ENCODE results near the gene MOSMO.
"Not testable (repeated sequence)": the region's sequence is repeated elsewhere in the genome, so short reads cannot be mapped to it uniquely, and the experiment has no call there.

The MOSMO gene

DNA sequence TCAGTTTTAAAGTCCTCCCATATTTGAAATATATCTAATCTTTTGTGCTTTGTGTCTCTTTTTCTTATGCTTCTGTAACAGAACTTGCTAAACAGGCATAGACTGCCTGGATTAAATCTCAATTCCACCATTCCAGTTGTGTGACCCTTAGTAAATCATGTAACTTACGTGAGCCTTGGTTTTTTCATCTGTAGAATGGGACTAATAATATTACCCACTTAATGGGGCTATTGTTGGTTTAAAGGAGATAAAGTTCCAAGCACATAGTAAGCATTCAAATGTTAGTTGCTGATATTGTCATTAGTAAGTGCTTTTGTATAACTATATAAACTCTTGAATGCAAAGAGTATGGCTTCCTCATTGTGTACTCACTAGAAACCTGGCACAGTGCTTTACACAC is 78.5 kb downstream of the MOSMO start:
- DNase-seq (ENCODE audit: insufficient read length) (no peak), FAIRE-seq (no peak)
- no peak for TF ChIP-seq TAF1 (IDR thresholded peaks at IDR 0.05; ENCODE audit: borderline replicate concordance, low read depth, low read length)
- TF ChIP-seq POLR2A (IDR thresholded peaks at IDR 0.05; ENCODE audit: low read depth, low read length) = no peak
- no peak for TF ChIP-seq POLR2AphosphoS5 (IDR thresholded peaks at IDR 0.05; ENCODE audit: low read depth, low read length)

DNA sequence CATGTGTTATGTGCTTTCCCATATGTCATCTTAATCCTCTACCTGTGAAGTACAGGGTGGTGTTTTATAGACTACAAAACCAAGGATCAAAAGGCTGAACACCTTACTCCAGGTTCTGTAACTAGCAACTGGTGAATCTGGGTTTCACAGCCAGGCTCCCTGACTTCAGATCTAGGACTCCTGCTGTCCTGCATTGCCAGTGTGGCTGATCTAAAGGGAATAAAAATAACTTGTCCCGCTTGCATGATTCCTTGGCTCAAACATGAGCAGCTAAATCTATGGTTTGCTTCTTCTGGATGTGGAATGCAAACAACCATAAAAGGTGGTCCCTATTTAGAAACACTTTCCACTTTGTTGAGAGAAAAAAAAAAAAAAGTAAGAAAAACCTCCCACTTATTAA is 80.7 kb downstream of the MOSMO start:
- DNase-seq (ENCODE audit: insufficient read length) = no peak
- TF ChIP-seq POLR2AphosphoS5 (IDR thresholded peaks at IDR 0.05; ENCODE audit: low read depth, low read length) (no peak), TAF1 (IDR thresholded peaks at IDR 0.05; ENCODE audit: borderline replicate concordance, low read depth, low read length) (no peak), POLR2A (IDR thresholded peaks at IDR 0.05; ENCODE audit: low read depth, low read length) (no peak)
- FAIRE-seq = no peak

DNA sequence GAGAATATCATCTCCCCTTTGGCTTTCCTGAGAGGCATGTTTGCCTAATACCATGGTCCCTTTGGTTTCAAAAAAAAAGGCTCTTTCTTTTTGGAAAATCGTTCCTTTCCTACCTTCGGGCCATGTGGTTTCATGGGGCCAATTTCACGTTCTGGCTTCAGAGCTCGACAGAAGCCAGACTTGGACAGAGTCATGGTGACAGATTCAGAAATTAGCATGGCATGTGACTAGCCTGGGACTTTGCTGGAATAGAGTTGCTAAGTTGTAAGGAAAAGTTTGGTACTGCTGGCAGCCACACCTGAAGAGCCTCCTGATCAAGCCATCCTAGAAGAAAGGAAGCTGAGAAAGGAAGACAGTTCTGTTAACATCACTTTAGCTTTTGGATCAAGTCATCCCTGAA is 82.0 kb downstream of the MOSMO start:
- DNase-seq (ENCODE audit: insufficient read length) = no peak
- no peak for FAIRE-seq

DNA sequence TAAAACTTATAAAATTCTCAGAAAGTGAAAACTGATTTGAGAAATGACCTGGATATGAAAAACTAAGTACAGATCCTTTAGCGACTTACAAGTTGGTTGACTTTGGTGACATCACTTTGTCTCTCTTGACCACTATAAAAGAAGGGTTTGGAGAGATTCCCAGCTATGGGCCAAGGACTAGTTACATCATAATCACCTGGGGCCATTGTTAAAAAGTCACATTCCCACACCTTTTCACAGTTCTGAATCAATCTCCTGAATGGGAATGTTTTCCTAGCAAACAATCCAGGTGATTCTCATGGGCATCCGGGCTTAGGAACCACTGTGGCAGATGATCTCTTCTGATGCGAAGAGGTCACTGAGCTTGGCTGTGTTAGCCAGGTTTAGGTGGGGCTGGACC is 83.8 kb downstream of the MOSMO start:
- DNase-seq (ENCODE audit: insufficient read length) = no peak
- no peak for FAIRE-seq
- TF ChIP-seq POLR2A (IDR thresholded peaks at IDR 0.05; ENCODE audit: low read depth, low read length) = no peak
- no peak for TF ChIP-seq TAF1 (IDR thresholded peaks at IDR 0.05; ENCODE audit: borderline replicate concordance, low read depth, low read length)
- no peak for TF ChIP-seq POLR2AphosphoS5 (IDR thresholded peaks at IDR 0.05; ENCODE audit: low read depth, low read length)

More for the DNA sequence above, 82.0 kb downstream of the MOSMO start:
- TF ChIP-seq POLR2AphosphoS5 (IDR thresholded peaks at IDR 0.05; ENCODE audit: low read depth, low read length) = no peak

DNA sequence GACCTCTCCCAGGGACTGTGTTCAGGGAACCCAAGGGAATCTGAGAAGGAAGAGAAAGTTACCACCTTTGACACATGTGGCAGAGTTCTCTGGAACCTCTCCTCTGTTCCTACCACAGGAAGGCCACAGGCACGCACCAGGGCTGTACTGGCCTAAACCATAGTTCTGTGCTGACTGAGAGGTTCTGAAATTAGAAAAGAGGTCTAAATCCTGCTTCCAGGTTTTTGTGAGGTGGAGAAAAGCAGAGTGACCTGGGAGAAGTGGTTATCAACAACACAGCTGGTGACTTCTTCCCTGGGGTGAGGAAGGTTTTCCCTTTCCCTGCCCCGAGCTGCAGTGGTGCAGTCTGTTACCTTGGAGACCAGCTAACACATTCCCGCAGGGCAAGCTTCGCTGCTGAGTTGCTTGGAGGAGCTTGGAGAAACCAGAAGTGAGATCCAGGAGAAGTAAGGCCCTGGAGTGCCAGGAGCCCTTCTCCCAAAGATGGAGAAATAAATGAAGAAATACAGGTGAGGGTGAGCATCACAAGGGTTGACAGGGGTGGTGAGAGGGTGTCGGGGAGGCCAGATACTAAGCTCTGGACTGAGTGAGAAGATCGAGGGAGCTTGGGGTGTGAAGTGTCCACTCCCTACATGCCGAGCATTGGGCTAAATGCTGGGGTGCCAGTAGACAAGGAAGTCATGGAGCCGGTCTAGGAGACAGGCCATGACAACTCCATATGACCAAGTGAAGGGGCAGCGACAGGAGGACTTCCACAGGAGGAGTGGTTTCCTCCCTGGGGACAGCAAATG is 84.4 kb downstream of the MOSMO start, which contains the start of gene VWA3A:
VWA3A (plus strand) TSS at position 399 of the 791 bp plus-strand sequence; CDS start at position 496, 97 bp downstream.
- DNase-seq (ENCODE audit: insufficient read length) (no peak), FAIRE-seq (no peak)
- TF ChIP-seq POLR2A (IDR thresholded peaks at IDR 0.05; ENCODE audit: low read depth, low read length) (no peak), TAF1 (IDR thresholded peaks at IDR 0.05; ENCODE audit: borderline replicate concordance, low read depth, low read length) (no peak), POLR2AphosphoS5 (IDR thresholded peaks at IDR 0.05; ENCODE audit: low read depth, low read length) (no peak)

DNA sequence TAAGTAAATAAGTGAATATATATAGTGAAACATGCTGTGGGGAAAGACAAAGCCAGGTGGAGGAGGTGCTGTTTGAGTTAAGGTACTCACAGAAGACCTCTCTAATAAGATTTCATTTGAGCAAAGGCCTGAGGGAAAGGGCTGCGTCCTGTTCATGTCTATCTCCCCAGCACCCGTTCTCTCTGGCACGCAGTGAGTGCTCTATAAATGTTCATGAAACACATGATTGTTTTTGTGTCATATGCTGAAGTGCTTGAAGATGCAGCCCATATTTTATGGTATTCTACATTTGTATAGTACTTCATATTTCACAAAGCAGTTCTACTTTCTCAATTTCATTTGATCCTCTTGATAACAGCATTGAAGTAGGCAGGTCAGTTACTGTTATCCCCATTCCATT is 85.4 kb downstream of the MOSMO start:
- TF ChIP-seq TAF1 (IDR thresholded peaks at IDR 0.05; ENCODE audit: borderline replicate concordance, low read depth, low read length) (no peak), POLR2A (IDR thresholded peaks at IDR 0.05; ENCODE audit: low read depth, low read length) (no peak), POLR2AphosphoS5 (IDR thresholded peaks at IDR 0.05; ENCODE audit: low read depth, low read length) (no peak)
- no peak for DNase-seq (ENCODE audit: insufficient read length)
- no peak for FAIRE-seq

DNA sequence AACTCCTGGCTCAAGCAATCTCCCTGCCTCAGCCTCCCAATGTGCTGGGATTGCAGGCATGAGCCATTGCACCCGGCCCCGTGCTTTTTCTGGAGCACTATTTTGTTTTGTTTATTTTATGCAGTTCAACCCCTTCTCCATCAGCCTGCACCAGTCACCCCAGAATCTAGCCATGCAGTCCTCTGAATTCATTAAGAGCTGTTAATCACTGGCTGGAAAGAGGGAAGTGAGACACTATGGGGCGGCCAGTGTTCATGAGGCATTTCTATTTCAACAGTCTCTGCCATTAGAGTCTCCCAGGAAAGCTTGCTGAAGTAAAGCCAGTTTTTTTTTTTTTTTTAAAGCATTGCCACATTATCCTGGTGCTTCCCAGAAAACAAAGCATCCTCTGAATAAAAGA is 86.1 kb downstream of the MOSMO start:
- TF ChIP-seq TAF1 (IDR thresholded peaks at IDR 0.05; ENCODE audit: borderline replicate concordance, low read depth, low read length) (no peak), POLR2AphosphoS5 (IDR thresholded peaks at IDR 0.05; ENCODE audit: low read depth, low read length) (no peak), POLR2A (IDR thresholded peaks at IDR 0.05; ENCODE audit: low read depth, low read length) (no peak)
- FAIRE-seq (no peak), DNase-seq (ENCODE audit: insufficient read length) (no peak)

DNA sequence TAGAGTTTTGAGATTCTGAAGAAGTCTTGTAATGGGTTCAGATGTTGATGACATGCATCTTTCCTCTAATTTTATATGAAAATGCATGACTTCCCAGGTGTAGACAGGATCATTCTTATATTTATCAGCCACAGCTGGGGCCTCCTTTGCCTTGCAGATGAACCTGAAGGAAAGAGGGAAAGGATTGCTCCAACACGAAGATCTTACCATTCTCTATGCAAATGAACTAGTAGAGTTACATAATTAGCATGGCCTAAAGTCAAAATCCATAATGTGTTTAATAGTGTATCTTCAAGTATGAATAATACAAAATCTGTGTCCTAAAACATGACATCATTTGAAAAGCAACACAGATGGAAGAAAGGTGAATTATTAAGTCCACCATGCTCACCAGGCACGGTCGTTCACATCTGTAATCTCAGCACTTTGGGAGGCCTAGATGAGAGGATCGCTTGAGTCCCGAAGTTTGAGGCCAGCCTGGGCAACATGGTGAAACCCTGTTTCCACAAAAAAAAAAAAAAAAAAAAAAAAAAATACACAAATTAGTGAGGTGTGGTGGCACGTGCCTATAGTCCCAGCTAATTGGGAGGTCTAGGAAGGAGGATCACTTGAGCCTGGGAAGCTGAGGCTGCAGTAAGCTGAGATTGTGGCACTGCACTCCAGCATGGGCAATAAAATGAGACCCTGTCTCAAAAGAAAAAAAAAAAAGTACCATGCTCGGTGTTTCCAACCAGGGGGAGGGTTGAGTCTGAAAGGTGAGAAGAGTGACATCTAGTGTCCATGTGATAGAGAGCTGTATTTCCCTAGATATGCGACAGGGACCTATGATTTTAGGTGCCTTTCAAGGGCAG is 90.7 kb downstream of the MOSMO start:
- FAIRE-seq (peak; percentile 85), DNase-seq (ENCODE audit: insufficient read length) (no peak)
- TF ChIP-seq POLR2A (IDR thresholded peaks at IDR 0.05; ENCODE audit: low read depth, low read length) (no peak), POLR2AphosphoS5 (IDR thresholded peaks at IDR 0.05; ENCODE audit: low read depth, low read length) (no peak), TAF1 (IDR thresholded peaks at IDR 0.05; ENCODE audit: borderline replicate concordance, low read depth, low read length) (no peak)

DNA sequence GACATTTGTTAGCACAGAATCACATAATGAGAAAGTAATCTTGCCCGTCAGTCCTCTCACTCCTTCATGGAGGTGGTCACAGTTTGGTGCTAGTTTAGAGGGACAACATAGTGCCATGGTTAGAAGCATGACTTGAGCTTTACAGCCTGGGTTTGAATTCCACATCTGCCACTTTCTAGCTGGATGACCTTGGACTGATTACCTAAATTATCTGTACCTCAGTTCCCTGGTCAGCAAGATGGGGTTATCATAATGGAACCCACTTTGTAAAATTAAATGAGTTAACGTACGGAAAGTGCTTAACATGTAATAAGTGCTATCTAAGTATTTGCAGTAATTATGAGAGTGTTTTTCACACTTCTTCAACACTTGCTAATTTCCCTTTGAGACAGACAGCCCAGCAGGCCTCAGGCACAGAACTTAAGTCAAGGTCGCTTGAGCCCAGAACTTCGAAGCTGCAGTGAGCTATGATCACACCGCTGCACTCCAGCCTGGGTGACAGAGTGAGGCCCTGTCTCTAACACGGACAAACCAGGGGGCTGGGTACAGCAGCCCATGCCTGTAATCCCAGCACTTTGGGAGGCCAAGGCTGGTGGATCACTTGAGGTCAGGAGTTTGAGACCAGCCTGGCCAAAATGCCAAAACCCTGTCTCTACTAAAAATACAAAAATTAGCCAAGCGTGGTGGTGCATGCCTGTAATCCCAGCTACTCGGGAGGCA is 91.5 kb downstream of the MOSMO start:
- DNase-seq (ENCODE audit: insufficient read length) (no peak), FAIRE-seq (no peak)
- TF ChIP-seq TAF1 (IDR thresholded peaks at IDR 0.05; ENCODE audit: borderline replicate concordance, low read depth, low read length) = no peak
- TF ChIP-seq POLR2AphosphoS5 (IDR thresholded peaks at IDR 0.05; ENCODE audit: low read depth, low read length) = no peak
- TF ChIP-seq POLR2A (IDR thresholded peaks at IDR 0.05; ENCODE audit: low read depth, low read length) = no peak

DNA sequence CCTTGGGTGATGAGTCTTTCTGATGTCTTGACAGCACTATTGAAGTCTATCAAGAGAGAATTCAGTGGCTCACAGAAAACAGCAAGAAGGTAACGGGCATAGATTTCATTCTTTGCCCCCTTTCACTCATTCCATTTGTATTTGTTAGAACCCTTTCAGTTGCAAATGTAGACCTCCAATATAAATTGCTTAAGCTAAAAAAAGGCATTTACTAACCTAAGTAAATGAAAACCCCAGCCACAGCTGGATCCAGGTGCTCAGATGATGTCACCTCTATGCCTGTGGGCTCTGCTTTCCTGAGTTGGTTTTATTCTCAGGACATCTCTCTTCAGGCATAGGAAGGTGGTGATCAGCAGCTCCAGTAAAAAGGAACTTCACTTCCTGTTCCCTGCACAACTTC is 95.5 kb downstream of the MOSMO start:
- DNase-seq (ENCODE audit: insufficient read length) = no peak
- no peak for FAIRE-seq
- TF ChIP-seq POLR2AphosphoS5 (IDR thresholded peaks at IDR 0.05; ENCODE audit: low read depth, low read length) (no peak), TAF1 (IDR thresholded peaks at IDR 0.05; ENCODE audit: borderline replicate concordance, low read depth, low read length) (no peak), POLR2A (IDR thresholded peaks at IDR 0.05; ENCODE audit: low read depth, low read length) (no peak)

DNA sequence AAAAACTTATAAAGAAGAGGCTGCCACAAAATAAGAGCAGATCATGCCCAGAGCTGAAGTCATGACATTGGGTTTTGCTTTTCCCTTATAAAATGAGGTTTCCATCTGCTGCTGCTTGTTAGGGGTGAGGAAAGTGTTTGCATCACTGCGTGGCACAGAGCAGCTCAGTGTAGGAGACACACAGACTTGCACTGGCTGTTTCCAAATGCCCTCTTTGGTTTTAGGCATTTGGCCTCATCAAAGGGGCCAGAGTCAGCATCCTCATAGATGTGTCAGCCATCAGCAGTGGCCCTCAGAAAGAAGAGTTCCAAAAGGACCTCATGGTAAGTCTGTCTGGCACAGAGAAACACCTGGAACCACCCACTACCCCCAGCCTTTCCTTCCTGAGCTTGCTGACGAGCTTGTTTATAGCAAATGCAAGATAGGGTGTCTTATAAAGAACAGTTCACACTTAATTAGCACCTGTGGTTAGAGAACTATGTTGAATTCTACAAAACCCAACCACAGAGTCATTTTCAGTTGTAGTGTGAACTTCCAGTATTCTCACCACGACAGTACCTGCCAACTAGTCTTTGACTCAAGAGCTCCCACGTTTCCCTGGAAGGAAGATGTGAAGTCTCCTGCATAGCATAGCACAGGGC is 101.5 kb downstream of the MOSMO start:
- FAIRE-seq = no peak
- DNase-seq (ENCODE audit: insufficient read length) = no peak
- TF ChIP-seq POLR2AphosphoS5 (IDR thresholded peaks at IDR 0.05; ENCODE audit: low read depth, low read length) (no peak), POLR2A (IDR thresholded peaks at IDR 0.05; ENCODE audit: low read depth, low read length) (no peak), TAF1 (IDR thresholded peaks at IDR 0.05; ENCODE audit: borderline replicate concordance, low read depth, low read length) (no peak)

DNA sequence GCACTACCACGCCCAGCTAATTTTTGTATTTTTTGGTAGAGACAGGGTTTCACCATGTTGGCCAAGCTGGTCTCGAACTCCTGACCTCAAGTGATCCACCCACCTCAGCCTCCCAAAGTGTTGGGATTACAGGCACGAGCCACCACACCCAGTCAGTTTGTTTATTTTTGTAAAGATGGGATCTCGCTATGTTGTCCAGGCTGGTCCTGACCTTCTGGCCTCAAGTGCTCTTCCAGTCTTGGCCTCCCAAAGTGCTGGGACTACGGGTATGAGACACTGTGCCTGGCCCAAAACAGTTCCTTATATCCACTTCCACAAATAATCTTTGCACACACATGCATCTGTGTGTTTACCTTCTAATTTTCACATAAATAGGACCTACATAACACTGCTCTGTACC is 103.7 kb downstream of the MOSMO start:
- not testable (repeated sequence) for FAIRE-seq; DNase-seq (ENCODE audit: insufficient read length)
